DOHH2 (cell line): ENCODE data around the gene NEAT1.
A peak's percentile ranks its signal among the peaks of the same experiment; 100 is the strongest.

Experiments used
- H3F3A ChIP-seq: fragments of 200-600 bp; sonication (generic), shearing (Covaris generic); 2 replicates; pipeline ENCODE4 v1.6.0; 2016; ENCODE audit warnings: antibody characterized with exemption, mild to moderate bottlenecking; ENCODE audit not compliant: control insufficient read depth, insufficient read depth
- H3K27ac ChIP-seq: fragments of 200-600 bp; sonication (generic); 2 replicates; pipeline ENCODE4 v1.5.1; 2014; ENCODE audit warnings: low read depth, mild to moderate bottlenecking, low read length, moderate library complexity
- H3K27me3 ChIP-seq: fragments of 200-600 bp; sonication (generic); 2 replicates; pipeline ENCODE4 v1.6.1; 2014; ENCODE audit warnings: mild to moderate bottlenecking, low read length, mixed read lengths; ENCODE audit not compliant: control insufficient read depth
- H3K36me3 ChIP-seq: fragments of 200-600 bp; sonication (generic); 2 replicates; pipeline ENCODE4 v1.6.1; 2014; ENCODE audit warnings: mild to moderate bottlenecking, low read length, moderate library complexity, mixed read lengths; ENCODE audit not compliant: control insufficient read depth
- H3K4me1 ChIP-seq: fragments of 200-600 bp; sonication (generic); 2 replicates; pipeline ENCODE4 v1.6.1; 2014; ENCODE audit warnings: mild to moderate bottlenecking, low read length, mixed read lengths; ENCODE audit not compliant: control insufficient read depth
- H3K4me2 ChIP-seq: fragments of 200-600 bp; sonication (generic); 2 replicates; pipeline ENCODE4 v1.6.0; 2014; ENCODE audit warnings: mild to moderate bottlenecking, low read length, moderate library complexity
- H3K4me3 ChIP-seq: fragments of 200-600 bp; sonication (generic); 2 replicates; pipeline ENCODE4 v1.5.1; 2014; ENCODE audit warnings: mild to moderate bottlenecking, low read length, mixed read lengths
- H3K79me2 ChIP-seq: fragments of 200-600 bp; sonication (generic); 2 replicates; pipeline ENCODE4 v1.6.1; 2014; ENCODE audit warnings: mild to moderate bottlenecking, low read length, mixed read lengths; ENCODE audit not compliant: control insufficient read depth
- H3K9me2 ChIP-seq: fragments of 200-600 bp; sonication (generic); replicated peaks from 2 replicates; pipeline ENCODE4 v1.6.1; 2014; ENCODE audit warnings: mild to moderate bottlenecking, low read length, mixed read lengths; ENCODE audit not compliant: control insufficient read depth
- H3K9me3 ChIP-seq: fragments of 200-600 bp; sonication (generic); 2 replicates; pipeline ENCODE4 v1.6.1; 2014; ENCODE audit warnings: antibody characterized with exemption, low read length, mixed read lengths; ENCODE audit not compliant: control insufficient read depth, insufficient read depth
- H4K20me1 ChIP-seq: fragments of 200-600 bp; sonication (generic); 2 replicates; pipeline ENCODE4 v1.6.0; 2014; ENCODE audit warnings: low read depth, mild to moderate bottlenecking, antibody characterized with exemption, low read length, moderate library complexity; ENCODE audit not compliant: control insufficient read depth, insufficient read depth
- CTCF ChIP-seq: fragments of 200-600 bp; sonication (generic); IDR thresholded peaks from one replicate; pipeline ENCODE4 v1.5.1; 2014; ENCODE audit warnings: antibody characterized with exemption, mild to moderate bottlenecking, low read depth, low read length; ENCODE audit not compliant: poor library complexity, severe bottlenecking
- EZH2phosphoT487 ChIP-seq: fragments of 200-600 bp; sonication (generic); IDR thresholded peaks from 2 replicates; pipeline ENCODE4 v1.6.1; 2017; ENCODE audit warnings: borderline replicate concordance, mild to moderate bottlenecking, antibody characterized with exemption, low read length, moderate library complexity, mixed read lengths

NEAT1 gene

GRCh38 chr11:65492387-65492636 is 69.7 kb downstream of the NEAT1 start:
- peaks cover 11% of the 10 kb centered on the region for H3F3A ChIP-seq
- H3K36me3 ChIP-seq: no peaks in the 10 kb centered on the region
- peak overlapping the region; percentile 79 for H3K27ac ChIP-seq

GRCh38 chr11:65492637-65493366 is 70.2 kb downstream of the NEAT1 start:
- peak overlapping the region; percentile 55 for H3K4me3 ChIP-seq

More at GRCh38 chr11:65492387-65492636, 69.7 kb downstream of the NEAT1 start:
- Histone ChIP-seq H4K20me1 (no peaks in the 10 kb centered on the region), H3K4me1 (peaks cover 96% of the 10 kb centered on the region), H3K9me3 (no peaks in the 10 kb centered on the region), H3K4me3 (peak overlapping the region; percentile 55), H3K4me2 (peak overlapping the region; percentile 72), H3K27me3 (no peaks in the 10 kb centered on the region), H3K9me2 (no peaks in the 10 kb centered on the region), H3K79me2 (peaks cover 19% of the 10 kb centered on the region)
- TF ChIP-seq CTCF: no peak
- no peak for TF ChIP-seq EZH2phosphoT487

GRCh38 chr11:65493367-65494176 is 71.0 kb downstream of the NEAT1 start:
- TF ChIP-seq EZH2phosphoT487 (no peak), CTCF (no peak)
- Histone ChIP-seq H3K9me3 (no peaks in the 10 kb centered on the region), H3K36me3 (peaks cover 5% of the 10 kb centered on the region; the same call in 1 of the 2 replicates), H3K9me2 (no peaks in the 10 kb centered on the region), H3K4me3 (peak overlapping the region; percentile 55), H3F3A (peaks cover 18% of the 10 kb centered on the region), H3K79me2 (peaks cover 29% of the 10 kb centered on the region), H3K4me1 (peaks cover 93% of the 10 kb centered on the region), H4K20me1 (no peaks in the 10 kb centered on the region), H3K4me2 (peak overlapping the region; percentile 72), H3K27me3 (no peaks in the 10 kb centered on the region), H3K27ac (peak overlapping the region; percentile 79)

More at GRCh38 chr11:65492637-65493366, 70.2 kb downstream of the NEAT1 start:
- TF ChIP-seq EZH2phosphoT487: no peak
- no peak for TF ChIP-seq CTCF
- peaks cover 93% of the 10 kb centered on the region for H3K4me1 ChIP-seq
- H4K20me1 ChIP-seq: no peaks in the 10 kb centered on the region
- no peaks in the 10 kb centered on the region for H3K27me3 ChIP-seq
- no peaks in the 10 kb centered on the region for H3K36me3 ChIP-seq
- no peaks in the 10 kb centered on the region for H3K9me3 ChIP-seq
- peak overlapping the region; percentile 72 for H3K4me2 ChIP-seq
- H3K79me2 ChIP-seq: peaks cover 21% of the 10 kb centered on the region
- no peaks in the 10 kb centered on the region for H3K9me2 ChIP-seq
- H3K27ac ChIP-seq: peak overlapping the region; percentile 79
- peaks cover 11% of the 10 kb centered on the region for H3F3A ChIP-seq
